GM10266 (cell line): ENCODE results near the gene MAP7D1.

Source experiments
- DNase-seq: peaks from one replicate; pipeline ENCODE4 v3.0.0; 2012; ENCODE audit errors: extremely low spot score
- TF ChIP-seq, protein P1 (sequence below): IDR thresholded peaks from 2 replicates; pipeline ENCODE4 v1.5.1; 2012; ENCODE audit warnings: mild to moderate bottlenecking, low read depth; ENCODE audit not compliant: control insufficient read depth, insufficient read depth; ENCODE audit errors: missing control alignments

MAP7D1 gene

DNA sequence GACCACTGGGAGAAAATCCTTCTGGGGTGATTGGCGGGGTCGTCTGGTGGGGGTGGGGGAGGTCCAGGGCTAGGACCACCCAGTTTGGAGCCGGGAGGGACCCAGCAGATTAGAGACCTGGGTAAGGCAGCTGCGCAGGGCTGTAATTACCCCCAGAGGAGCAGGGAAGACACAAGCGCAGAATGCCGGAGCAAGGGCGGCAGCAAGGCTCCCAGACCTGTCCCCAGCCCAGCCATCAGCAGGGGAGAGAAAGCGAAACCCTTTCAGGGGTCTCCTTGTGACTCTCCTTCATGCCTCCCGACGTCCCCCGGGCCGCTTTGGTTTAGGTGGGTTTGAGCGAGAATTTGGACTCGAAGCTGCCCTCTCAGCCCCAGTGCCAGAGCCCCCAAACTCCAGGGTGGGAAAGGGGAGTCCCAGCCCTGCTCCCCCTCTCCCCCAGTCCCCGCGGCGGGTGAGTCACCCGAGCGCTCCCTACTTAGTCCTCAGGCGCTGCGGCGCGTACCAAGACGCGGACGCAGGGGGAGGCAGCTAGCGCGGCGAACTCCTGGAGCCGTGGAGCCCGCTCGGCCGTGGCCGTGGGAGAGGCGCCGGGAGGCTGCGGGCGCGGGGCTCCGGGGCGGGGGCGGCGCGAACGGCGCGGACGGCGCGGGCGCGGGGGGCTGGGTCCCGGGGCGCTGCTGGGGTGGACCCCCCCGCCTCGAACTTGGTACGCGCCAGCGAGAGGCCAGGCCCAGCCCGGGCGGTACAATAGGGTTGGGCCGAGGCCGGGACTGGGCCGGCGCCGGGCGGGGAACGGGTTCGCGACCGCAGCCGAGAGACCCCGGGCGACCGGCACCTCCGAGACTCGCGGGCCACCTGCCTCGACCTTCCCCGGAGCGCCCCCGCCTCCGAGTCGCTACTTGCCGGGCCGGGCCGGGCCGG, at the start of gene MAP7D1:
TSS of gene MAP7D1 (plus strand) at position 753 of the 921 bp plus-strand sequence. CDS start 258 bp downstream, outside the sequence.
- TF ChIP-seq, protein P1, sequence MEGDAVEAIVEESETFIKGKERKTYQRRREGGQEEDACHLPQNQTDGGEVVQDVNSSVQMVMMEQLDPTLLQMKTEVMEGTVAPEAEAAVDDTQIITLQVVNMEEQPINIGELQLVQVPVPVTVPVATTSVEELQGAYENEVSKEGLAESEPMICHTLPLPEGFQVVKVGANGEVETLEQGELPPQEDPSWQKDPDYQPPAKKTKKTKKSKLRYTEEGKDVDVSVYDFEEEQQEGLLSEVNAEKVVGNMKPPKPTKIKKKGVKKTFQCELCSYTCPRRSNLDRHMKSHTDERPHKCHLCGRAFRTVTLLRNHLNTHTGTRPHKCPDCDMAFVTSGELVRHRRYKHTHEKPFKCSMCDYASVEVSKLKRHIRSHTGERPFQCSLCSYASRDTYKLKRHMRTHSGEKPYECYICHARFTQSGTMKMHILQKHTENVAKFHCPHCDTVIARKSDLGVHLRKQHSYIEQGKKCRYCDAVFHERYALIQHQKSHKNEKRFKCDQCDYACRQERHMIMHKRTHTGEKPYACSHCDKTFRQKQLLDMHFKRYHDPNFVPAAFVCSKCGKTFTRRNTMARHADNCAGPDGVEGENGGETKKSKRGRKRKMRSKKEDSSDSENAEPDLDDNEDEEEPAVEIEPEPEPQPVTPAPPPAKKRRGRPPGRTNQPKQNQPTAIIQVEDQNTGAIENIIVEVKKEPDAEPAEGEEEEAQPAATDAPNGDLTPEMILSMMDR, result no peak
- peak; percentile 90 for DNase-seq

GRCh38 chr1:36106269-36106668, 49.7 kb upstream of the MAP7D1 start:
- TF ChIP-seq, protein P1, result no peak
- no peak for DNase-seq

- TF ChIP-seq, protein P1, result no peak
- no peak for DNase-seq
Measured at GRCh38 chr1:36107394-36107793, 48.6 kb upstream of the MAP7D1 start.

DNA sequence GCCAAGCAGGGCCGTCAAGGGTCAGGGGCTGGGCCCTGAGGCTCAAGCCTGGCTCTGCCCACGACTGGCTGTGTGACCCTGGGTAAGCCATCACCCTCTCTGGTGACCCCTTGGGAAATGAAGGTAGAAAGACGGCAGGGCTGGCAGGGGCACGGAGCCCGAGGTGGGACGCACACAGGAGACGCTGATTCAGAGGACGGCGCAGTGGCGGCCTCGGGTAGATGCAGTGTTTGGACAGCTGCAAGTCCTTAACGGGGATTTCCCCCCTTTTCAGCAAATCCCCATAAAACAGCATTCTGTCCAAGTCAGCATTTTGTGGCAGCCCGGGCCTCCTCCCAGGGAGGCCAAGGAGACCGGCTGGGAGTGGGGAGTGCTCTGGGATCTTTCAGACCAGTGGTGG, 47.6 kb upstream of the MAP7D1 start:
- TF ChIP-seq, protein P1, result no peak
- DNase-seq, result no peak

DNA sequence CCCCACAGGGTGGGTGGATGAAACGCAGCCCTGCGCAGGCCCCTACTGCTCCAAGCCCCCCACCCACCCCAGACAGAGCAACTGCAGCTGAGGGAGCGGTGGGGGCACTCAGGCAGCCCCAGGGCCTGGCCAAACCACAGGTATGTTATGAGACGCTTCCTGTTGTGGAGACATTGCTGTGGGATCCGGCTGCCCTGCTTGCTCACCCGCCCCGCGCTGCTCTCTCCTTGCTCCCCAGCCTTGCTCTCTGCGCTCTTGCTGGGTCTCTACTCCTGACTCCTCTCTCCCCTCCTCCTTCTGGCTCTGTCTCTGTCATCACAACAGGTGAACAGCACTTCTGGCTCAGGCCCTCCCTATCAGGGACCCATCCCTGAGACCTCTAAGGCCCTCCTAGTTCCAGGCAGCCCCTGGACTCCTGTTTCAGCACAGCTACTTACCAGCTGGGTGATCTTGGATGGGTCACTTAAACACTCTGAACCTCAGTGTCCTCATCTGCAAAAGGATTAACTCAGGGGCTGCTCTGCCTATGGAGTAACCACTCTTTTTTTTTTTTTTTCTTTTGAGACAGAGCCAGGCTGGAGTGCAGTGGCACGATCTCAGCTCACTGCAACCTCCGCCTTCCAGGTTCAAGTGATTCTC, 46.8 kb upstream of the MAP7D1 start:
- no peak for DNase-seq
- TF ChIP-seq, protein P1, result no peak

- DNase-seq, result no peak
- TF ChIP-seq, protein P1, result no peak
Measured at GRCh38 chr1:36111151-36111550, 44.8 kb upstream of the MAP7D1 start.

DNA sequence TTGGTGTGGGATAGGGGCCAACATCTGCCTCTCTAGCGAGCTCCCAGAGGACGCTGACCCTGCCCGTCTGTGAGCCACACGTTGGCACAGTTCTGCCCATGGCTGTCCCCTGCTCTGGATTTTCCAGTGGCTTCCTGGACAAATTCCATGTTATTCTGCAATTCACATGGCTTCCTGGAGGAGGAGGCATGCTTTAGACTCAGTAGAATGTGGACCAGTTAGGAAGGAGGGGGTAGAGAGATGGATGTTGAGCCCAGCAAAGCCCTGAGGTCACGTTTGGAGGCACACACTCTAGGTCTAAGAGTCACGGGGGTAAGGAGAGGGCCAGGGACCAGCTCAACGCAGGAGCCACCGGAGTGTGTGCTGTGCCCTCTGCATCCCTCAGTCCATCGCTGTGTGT, 43.1 kb upstream of the MAP7D1 start:
- TF ChIP-seq, protein P1, result no peak

More for the DNA sequence above, 43.1 kb upstream of the MAP7D1 start:
- no peak for DNase-seq
